Measurements from ENCODE around the gene DPH2. TPM values are rescaled to one million over a fixed set of nuclear protein-coding genes. Genes with fewer than 3 reads are reported as not detected.

The DPH2 gene
- polyA plus RNA-seq, 1 of the 3 experiments (the other 2 are of a cell fraction), result 76.9 TPM

DNA sequence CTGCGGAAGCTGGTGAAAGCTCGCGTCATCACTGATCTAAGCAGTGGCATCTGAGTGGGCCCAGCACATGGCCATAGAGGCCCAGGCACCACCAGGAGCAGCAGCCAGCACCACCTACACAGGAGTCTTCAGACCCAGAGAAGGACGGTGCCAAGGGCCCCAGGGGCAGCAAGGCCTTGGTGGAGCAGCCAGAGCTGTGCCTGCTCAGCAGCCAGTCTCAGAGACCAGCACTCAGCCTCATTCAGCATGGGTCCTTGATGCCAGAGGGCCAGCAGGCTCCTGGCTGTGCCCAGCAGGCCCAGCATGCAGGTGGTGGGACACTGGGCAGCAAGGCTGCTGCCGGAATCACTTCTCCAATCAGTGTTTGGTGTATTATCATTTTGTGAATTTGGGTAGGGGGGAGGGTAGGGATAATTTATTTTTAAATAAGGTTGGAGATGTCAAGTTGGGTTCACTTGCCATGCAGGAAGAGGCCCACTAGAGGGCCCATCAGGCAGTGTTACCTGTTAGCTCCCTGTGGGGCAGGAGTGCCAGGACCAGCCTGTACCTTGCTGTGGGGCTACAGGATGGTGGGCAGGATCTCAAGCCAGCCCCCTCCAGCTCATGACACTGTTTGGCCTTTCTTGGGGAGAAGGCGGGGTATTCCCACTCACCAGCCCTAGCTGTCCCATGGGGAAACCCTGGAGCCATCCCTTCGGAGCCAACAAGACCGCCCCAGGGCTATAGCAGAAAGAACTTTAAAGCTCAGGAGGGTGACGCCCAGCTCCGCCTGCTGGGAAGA lies 39.5 kb upstream of the DPH2 start:
- TF ChIP-seq MXI1 (IDR thresholded peaks at IDR 0.05; ENCODE audit: low read depth, low read length) (no peak), TAF1 (IDR thresholded peaks at IDR 0.05; ENCODE audit: borderline replicate concordance, low read depth, low read length) (no peak), NFIC (IDR thresholded peaks at IDR 0.05; ENCODE audit: borderline replicate concordance) (no peak), EP300 (IDR thresholded peaks at IDR 0.05; ENCODE audit: borderline replicate concordance in 1 of 2, low read depth in 1 of 2, low read length in 1 of 2) (no peak), GATA2 (CRISPR knock-in tag; IDR thresholded peaks at IDR 0.05) (no peak), JUND (IDR thresholded peaks at IDR 0.05) (no peak), SMC3 (IDR thresholded peaks at IDR 0.05; ENCODE audit: low read depth, low read length) (0 out of 2 replicates have a peak, but pooled peaks have one; percentile 15), EZH2phosphoT487 (IDR thresholded peaks at IDR 0.05; ENCODE audit: borderline replicate concordance, low read depth) (no peak), NRF1 (IDR thresholded peaks at IDR 0.05; ENCODE audit: low read depth, low read length) (no peak), RAD21 (IDR thresholded peaks at IDR 0.05; ENCODE audit: low read length) (peak; percentile 28; the same call in 1 of the 2 replicates), ELF1 (IDR thresholded peaks at IDR 0.05) (no peak), RXRA (IDR thresholded peaks at IDR 0.05; ENCODE audit: borderline replicate concordance, low read depth) (no peak)
- TF ChIP-seq, protein P1, sequence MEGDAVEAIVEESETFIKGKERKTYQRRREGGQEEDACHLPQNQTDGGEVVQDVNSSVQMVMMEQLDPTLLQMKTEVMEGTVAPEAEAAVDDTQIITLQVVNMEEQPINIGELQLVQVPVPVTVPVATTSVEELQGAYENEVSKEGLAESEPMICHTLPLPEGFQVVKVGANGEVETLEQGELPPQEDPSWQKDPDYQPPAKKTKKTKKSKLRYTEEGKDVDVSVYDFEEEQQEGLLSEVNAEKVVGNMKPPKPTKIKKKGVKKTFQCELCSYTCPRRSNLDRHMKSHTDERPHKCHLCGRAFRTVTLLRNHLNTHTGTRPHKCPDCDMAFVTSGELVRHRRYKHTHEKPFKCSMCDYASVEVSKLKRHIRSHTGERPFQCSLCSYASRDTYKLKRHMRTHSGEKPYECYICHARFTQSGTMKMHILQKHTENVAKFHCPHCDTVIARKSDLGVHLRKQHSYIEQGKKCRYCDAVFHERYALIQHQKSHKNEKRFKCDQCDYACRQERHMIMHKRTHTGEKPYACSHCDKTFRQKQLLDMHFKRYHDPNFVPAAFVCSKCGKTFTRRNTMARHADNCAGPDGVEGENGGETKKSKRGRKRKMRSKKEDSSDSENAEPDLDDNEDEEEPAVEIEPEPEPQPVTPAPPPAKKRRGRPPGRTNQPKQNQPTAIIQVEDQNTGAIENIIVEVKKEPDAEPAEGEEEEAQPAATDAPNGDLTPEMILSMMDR (IDR thresholded peaks at IDR 0.05), result peak; percentile 47
- TF ChIP-seq, protein P2, sequence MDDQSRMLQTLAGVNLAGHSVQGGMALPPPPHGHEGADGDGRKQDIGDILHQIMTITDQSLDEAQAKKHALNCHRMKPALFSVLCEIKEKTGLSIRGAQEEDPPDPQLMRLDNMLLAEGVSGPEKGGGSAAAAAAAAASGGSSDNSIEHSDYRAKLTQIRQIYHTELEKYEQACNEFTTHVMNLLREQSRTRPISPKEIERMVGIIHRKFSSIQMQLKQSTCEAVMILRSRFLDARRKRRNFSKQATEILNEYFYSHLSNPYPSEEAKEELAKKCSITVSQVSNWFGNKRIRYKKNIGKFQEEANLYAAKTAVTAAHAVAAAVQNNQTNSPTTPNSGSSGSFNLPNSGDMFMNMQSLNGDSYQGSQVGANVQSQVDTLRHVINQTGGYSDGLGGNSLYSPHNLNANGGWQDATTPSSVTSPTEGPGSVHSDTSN (IDR thresholded peaks at IDR 0.05), result no peak
- TF ChIP-seq, protein P3, sequence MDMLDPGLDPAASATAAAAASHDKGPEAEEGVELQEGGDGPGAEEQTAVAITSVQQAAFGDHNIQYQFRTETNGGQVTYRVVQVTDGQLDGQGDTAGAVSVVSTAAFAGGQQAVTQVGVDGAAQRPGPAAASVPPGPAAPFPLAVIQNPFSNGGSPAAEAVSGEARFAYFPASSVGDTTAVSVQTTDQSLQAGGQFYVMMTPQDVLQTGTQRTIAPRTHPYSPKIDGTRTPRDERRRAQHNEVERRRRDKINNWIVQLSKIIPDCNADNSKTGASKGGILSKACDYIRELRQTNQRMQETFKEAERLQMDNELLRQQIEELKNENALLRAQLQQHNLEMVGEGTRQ (IDR thresholded peaks at IDR 0.05; ENCODE audit: borderline replicate concordance, low read depth, low read length), result no peak
- TF ChIP-seq, protein P4, sequence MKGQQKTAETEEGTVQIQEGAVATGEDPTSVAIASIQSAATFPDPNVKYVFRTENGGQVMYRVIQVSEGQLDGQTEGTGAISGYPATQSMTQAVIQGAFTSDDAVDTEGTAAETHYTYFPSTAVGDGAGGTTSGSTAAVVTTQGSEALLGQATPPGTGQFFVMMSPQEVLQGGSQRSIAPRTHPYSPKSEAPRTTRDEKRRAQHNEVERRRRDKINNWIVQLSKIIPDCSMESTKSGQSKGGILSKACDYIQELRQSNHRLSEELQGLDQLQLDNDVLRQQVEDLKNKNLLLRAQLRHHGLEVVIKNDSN (IDR thresholded peaks at IDR 0.05; ENCODE audit: borderline replicate concordance, low read depth), result no peak
- Histone ChIP-seq H3K4me2 (no peak overlapping the region), H3K9ac (no peak overlapping the region), H3K9me3 (no peaks in the 10 kb centered on the region), H3F3A (replicated peaks; ENCODE audit: insufficient read depth) (no peaks in the 10 kb centered on the region), H3K4me1 (ENCODE audit: control insufficient read depth in 1 of 2, insufficient read depth in 2 of 2, low read depth in 1 of 2, low read length in 1 of 2) (peaks cover 0 to 3% of the 10 kb centered on the region in 2 experiments; a peak in 2 of 4 replicates), H4K20me1 (ENCODE audit: insufficient read depth) (no peaks in the 10 kb centered on the region), H3K27me3 (ENCODE audit: insufficient read depth) (no peaks in the 10 kb centered on the region), H3K79me2 (ENCODE audit: insufficient read depth) (no peaks in the 10 kb centered on the region), H3K4me3 (ENCODE audit: low read depth in 2 of 2, low read length in 1 of 2) (no peak overlapping the region), H3K36me3 (replicated peaks in 1 of 2; ENCODE audit: control insufficient read depth in 1 of 2, insufficient read depth in 2 of 2, low read length in 1 of 2) (peaks cover 2 to 11% of the 10 kb centered on the region in 2 experiments), H3K27ac (ENCODE audit: low read depth in 2 of 2, low read length in 1 of 2) (no peak overlapping the region), H3K9me2 (no peaks in the 10 kb centered on the region), H2AFZ (ENCODE audit: low read depth) (no peak overlapping the region)
- no peak for DNase-seq
- ChIA-PET POLR2A (no interaction called here), CTCF (interaction anchor here (0.7 to 15.4 kb wide), 6 partner anchors 12 to 334 kb away, joined by 3 to 533 read pairs (median 4); no protein-coding TSS in a partner anchor)
- 98% methylated on average over 4 of the region's 10 CpGs for WGBS (ENCODE audit: low lambda C conversion rate)

Measured in SK-N-SH (cell line).